NOMO-1 treated with dmso at 0.1 percent for 144 hours (cell line): ENCODE data around the gene FGF22.
"Not testable (repeated sequence)": the region's sequence is repeated elsewhere in the genome, so short reads cannot be mapped to it uniquely, and the experiment has no call there.

ENCODE experiments used
- DNase-seq: peaks from one replicate; lab custom pipeline; 2025; ENCODE audit not compliant: unreplicated experiment; lab: John Stamatoyannopoulos, UW

The FGF22 gene

DNA sequence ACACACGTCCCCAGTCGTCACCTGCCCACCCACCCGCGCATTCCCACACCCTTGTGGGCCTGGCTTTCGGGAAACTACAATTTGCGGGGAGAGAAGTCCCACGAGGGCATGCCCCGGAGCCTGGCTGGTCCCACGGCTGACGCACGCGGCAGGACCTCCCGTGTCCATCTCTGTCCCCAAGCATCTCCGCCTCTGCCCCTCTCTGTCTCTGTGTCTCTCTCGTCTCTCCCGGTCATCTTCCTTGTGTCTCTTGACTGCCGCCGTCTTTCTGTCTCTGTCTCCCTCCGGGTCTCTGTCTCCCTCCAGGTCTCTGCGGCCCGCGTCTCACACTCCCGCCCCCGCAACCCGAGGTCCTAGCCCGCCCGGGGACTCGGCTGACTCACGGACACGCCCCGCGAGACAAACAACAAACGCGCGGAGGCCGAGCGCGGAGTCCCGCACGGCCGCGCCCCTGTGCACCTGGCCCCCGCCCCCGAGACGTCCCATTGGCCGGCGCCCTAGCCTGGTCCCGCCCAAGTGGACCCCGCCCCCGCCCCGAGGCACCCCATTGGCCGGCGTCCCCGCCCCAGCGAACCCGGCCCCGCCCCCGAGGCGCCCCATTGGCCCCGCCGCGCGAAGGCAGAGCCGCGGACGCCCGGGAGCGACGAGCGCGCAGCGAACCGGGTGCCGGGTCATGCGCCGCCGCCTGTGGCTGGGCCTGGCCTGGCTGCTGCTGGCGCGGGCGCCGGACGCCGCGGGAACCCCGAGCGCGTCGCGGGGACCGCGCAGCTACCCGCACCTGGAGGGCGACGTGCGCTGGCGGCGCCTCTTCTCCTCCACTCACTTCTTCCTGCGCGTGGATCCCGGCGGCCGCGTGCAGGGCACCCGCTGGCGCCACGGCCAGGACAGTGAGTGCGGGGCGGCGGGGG is at the start of gene FGF22:
Gene FGF22, plus strand, starts transcription at position 627 of the 908 bp plus-strand sequence. Its CDS starts 47 bp downstream, at position 674.
- DNase-seq = peak; percentile 62

DNA sequence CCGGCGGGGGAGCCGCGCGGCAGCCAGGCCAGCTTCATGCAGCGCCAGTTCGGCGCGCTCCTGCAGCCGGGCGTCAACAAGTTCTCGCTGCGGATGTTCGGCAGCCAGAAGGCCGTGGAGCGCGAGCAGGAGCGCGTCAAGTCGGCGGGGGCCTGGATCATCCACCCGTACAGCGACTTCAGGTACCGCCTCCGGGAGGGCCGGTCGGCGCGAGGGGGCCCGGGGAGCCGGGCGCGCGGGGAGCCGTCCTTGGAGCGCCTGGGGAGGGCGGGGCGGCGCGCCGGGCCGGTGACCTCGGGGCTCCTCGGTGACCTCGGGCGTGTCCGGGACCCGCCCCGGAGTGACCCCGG is 49.3 kb upstream of the FGF22 start:
- no peak for DNase-seq

DNA sequence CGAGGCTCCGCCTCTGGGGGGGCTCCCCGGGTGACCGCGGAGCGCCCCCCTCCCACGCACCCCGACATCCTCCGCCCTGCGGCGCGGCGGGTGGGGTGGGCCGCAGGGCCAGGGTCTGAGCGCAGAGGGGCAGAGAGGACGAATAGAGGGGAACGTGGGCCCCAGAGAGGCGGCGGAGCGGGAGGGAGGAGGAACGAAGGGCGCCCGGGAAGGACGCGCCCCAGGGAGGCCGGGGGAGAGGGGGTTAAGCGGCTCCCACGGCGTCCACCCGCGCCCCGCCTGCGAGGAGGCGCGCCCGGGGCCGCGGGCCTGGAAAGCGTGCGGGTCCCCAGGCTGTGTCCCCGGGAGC is 49.0 kb upstream of the FGF22 start:
- DNase-seq = no peak

DNA sequence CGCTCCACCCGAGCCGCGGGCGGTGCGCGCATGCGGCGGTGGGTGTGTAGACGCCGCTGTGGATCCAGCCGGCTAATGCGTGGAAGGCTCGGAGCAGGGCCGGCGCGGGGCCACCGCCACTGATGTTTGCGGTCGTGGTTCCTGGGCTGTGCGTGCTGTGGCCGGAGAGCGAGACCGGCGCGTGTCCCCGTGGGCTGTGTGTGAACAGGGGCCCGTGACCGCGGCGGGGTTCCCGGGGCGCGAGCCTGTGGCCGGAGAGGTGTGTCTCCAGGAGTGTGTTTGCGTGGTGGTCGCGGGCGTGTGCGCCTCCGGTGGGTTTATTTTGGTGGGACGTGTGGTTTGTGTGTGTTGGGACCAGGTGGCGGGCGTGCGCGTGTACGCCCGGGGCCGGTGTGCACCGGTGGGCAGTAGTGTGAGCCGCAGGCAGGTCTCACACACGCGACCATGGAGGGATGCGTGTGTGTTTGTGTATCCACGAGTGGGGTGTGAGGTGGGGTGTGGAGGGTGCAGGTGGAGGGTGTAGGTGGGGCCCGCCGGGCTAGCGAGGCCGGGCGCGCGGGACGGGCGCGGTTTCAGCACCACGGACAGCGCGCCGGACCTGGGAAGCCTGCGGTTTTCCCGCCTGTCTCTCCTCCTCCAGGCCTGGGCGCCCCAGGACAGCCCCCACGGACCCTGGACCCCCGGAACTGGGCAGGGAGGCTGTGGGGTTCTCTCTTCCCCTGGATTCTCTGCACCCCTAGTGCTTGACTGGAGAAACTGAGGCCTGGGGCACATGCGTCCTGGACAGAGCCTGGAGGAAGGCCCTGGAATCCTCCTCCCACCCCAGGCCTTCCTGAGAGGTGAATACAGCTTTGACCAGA is 48.4 kb upstream of the FGF22 start:
- DNase-seq = no peak

DNA sequence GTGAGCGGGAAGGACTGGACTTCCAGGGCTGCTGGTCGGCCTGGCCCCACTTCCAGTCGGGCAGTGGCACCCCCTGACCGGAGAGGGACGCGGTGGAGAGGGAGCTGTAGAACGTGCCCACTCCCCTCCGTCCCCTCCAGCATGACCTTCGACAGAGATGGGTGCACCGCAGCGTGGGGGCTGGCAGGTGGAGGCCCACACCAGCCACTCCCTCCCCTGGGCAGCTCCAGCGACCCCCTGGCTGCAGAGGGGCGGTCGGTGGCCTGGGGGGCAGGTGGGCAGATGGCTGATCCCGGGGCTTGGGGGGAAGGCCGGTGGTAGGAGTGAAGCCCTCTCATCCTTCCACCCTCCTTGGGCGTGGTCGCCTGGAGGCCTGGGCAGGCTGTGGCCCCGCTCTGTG is 47.6 kb upstream of the FGF22 start:
- no peak for DNase-seq

DNA sequence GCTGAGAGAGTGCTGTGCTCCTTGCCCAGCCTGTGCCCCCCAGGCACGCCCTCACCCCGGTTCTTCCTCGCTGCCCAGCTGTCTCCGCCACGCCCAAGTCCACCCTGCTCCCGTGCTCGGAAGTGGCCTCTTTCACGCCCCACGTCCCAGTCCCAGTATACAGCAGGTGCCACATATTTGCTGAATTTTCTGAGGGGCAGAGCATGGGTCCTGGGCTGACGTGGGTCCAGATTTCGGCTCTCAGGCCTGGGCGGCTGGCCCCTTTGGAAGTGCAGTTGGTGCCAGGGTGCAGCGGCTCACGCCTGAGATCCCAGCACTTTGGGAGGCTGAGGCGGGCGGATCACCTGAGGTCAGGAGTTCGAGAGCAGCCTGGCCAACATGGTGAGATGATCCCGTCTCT is 46.6 kb upstream of the FGF22 start:
- no peak for DNase-seq

DNA sequence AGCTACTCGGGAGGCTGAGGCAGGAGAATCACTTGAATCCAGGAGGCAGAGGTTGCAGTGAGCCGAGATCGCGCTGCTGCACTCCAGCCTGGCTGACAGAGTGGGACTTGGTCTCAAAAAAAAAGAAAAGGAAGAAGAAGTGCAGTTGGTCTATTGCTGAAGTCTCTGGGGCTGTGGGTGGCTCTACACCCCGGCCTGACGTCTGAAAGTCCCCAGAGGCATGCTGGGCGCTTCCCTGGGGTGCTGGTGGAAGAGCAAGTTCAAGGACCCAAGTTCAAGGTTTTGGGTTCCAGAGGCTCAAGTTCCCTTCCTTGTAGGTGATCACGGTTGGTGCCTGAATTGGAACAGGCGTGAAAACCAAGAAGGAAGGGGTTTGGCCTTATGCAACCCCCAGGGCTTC is 46.2 kb upstream of the FGF22 start:
- DNase-seq = no peak

DNA sequence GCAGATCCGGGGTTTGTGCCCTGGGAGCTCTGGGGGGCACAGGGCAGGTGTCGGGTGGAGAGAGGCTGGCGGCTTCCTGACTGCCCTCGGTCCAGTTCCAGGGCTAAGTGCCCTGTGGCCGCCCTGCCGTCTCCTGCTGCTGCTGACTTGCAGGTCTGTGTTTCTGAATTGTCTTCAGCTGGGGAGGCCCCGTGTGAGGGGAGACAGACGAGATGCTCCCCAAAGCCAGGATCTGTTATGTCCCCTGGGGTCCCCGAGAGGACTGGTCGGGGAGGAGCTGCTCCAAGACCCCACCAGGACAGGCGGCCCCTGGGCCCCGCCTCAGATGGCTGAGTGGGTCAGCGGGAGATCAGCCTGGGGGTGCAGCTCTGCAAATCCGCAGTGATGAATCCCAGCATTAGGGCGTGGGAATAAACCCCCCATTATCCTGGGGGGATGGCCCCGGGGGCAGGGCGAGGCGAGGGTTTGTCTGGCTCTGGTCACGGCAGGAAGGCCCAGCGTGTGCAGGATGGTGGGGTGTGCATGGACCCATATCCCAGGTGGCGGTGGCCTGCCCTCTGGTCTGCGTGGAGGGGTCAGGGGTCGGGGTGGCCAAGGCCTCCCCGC is 45.3 kb upstream of the FGF22 start:
- no peak for DNase-seq

DNA sequence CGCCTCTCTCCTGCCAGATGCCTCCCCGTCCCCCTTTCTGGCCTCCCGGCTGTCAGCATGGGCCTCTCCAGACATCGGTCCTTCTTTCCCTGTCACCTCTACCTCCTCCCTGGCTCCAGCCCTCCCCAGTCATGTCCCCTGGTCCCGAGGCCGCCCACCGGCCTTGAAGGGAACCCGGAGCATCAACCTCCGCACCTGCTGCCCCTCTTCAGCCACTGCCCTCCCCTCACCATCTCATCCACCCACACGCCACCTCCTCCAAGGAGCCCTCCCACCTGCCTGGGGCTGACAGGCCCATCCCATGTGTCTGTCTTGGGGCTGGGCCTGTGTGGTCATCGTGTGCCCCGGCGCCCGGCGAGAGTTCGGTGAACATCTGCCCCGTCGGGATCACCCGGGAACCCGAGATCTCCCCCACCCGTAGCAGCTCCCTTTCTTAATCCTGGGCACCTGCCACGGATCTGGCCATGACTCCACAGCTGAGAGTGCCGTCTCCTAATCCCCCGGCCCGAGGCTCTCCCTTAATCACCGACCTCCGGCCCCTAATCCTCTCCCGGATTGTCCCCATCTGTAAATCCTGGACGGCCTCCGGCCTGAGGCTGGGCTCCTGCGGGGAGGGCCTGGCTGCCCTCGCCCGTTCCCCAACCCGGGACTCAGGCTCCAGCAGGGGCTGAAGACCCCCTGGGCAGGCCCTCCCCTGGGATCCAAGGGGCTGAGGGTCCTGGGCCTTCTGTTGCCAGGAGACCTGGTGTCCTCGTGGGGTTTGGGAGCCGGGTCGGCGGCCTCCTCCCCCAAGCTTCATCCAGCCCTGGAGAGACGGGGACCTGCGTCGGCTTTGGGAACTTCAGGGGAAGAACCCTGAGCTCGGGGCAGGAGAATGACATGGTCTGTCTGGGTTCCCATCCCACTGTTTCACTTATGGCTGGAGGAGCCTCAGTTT is 44.1 kb upstream of the FGF22 start:
- DNase-seq = no peak

DNA sequence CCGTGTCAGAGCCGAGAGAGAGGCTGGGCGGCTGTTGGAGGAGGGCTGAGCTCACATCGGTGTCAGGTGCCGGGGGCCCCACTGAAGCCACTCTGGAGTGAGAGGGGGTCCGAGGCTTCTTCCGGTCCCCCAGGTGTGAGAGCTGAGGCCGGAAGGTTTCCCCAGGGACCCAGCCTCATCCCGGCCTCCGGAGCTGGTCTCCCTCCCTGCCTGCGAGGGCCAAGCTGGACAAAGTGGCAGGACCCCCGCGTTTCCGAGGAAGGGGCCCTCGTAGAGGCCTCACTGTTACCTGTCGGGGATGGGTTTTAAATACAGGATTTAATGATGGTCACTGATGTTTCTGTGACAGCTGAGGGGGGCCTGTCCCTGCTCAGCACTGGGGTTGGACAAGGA is 43.4 kb upstream of the FGF22 start:
- DNase-seq = no peak

DNA sequence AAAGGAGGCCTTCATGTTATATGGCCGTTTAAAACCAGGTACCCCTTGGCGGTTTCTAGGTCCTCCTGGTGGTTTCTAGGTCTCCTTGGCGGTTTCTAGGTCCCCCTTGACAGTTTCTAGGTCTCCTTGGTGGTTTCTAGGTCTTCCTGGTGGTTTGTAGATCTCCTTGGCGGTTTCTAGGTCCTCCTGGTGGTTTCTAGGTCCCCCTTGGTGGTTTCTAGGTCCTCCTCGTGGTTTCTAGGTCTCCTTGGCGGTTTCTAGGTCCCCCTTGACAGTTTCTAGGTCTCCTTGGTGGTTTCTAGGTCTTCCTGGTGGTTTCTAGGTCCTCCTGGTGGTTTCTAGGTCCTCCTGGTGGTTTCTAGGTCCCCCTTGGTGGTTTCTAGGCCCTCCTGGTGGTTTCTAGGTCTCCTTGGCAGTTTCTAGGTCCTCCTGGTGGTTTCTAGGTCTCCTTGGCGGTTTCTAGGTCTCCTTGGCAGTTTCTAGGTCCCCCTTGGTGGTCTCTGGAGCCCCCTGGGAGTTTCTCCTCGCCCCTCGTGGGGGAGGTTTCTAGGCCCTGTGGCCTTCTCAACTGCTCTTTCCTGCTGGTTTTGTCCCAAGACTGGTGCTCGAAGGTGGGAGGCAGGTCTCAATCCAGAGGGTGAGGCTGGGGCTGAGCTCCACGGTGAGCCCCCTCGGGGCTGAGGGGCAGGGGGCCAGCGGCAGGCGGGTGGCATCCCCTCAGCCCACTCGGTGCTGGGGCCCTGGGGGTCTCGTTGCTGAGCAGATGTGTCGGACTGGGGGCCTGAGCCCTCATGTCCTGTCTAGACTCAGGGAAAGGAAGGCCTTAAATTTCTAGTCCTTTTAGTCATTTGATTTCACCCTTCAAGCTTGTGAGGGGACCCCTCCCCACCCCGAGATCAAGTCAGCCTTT is 42.0 kb upstream of the FGF22 start:
- no peak for DNase-seq

DNA sequence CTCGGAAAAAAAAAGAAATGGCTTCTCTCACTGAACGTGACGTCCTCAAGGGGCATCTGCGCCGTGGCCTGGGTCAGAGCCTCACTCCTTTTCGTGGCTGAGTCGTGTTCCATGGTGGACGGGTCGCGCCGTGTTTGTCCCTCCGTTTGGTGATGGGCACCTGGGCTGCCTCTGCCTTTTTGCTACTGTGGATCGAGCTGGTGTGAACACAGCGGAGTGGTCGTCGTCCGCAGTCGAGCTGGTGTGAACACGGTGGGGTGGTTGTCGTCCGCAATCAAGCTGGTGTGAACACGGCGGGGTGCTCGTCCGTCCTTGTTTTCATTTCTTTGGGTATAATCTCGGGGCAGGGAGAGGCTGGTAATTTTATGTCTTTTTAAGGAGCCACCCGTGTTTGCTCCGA is 38.4 kb upstream of the FGF22 start:
- DNase-seq = no peak

DNA sequence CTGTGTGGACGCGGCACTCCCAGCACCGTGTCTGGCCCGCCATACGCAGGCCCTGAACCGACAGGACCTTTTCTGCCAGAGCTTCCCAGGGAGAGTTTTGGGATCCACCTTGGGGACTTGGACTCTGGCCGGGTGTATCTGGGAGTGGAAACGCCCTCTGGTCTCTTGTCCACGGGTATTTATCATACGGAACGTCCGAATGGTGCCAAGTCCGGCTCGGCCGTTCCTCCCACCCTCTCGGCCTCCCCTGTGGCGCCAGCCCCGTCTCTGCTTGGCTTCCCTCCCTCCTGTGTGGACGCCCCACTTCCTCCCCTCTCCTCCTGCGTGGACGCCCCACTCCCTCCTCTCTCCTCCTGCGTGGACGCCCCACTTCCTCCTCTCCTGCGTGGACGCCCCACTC is 37.9 kb upstream of the FGF22 start:
- DNase-seq = no peak

DNA sequence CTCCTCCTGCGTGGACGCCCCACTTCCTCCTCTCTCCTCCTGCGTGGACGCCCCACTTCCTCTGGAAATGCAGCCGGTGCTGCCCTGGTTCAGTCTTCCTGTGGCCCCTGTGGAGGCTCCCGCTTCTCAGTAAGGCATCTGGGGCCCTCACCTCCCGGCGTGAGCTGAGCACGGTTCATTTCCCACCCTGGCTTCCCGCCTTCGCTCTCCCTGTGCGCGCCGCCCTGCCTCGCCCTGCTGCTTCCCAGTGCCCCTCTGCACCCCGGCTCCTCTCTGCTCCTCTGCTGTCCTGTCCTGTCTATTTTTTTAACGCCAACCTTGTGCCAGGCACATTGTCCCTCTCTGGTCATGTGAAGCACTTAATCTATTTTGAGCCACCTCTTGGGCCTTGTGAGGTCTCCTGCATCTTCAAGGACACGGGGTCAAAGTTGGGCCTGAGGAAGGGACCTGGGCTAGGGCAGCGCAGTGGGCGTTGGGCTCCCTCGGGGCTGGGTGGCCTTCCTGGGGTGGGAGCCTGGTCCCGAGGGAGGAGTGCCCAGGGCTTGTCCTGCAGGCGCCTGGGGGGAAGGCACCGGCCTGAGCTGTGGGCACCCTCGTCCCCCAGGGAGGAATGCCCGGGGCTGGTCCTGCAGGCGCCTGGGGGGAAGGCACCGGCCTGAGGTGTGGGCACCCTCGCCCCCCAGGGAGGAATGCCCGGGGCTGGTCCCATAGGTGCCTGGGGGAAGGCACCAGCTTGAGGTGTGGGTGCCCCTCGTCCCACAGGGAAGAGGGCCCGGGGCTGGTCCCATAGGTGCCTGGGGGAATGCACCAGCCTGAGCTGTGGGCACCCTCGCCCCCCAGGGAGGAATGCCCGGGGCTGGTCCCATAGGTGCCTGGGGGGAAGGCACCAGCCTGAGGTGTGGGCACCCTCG is 37.0 kb upstream of the FGF22 start:
- no peak for DNase-seq

DNA sequence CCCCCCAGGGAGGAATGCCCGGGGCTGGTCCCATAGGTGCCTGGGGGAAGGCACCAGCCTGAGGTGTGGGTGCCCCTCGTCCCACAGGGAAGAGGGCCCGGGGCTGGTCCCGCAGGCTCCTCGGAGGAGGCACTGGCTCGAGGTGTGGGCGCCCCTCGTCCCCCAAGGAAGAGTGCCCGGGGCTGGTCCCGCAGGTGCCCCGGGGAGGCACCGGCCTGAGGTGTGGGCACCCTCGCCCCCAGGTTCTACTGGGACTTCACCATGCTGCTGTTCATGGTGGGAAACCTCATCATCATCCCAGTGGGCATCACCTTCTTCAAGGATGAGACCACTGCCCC is 36.4 kb upstream of the FGF22 start:
- DNase-seq = not testable (repeated sequence)

DNA sequence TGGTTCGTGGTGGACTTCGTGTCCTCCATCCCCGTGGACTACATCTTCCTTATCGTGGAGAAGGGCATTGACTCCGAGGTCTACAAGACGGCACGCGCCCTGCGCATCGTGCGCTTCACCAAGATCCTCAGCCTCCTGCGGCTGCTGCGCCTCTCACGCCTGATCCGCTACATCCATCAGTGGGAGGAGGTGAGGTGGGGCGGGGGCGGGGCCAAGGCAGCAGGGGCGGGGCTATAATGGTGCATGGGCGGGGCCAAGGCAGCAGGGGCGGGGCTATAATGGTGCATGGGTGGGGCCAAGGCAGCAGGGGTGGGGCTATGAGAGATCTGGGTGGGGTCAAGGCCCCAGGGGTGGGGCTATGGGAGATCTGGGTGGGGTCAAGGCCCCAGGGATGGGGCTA is 35.9 kb upstream of the FGF22 start:
- DNase-seq = not testable (repeated sequence)

DNA sequence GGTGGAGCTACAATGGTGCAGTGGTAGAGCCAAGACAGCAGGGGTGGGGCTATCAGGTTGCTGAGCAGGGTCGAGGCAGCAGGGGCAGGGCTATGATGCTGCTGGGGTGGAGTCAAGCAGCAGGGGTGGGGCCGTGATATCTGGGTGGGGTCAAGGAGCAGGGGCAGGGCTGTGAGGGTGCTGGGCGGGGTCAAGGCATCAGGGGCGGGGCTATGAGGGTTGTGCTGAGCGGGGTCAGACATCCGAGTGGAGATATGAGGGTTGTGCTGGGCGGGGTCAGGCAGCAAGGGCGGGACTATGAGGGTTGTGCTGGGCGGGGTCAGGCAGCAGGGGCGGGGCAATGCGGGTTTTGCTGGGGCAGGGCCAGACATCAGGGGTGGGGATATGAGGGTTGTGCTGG is 35.3 kb upstream of the FGF22 start:
- no peak for DNase-seq

DNA sequence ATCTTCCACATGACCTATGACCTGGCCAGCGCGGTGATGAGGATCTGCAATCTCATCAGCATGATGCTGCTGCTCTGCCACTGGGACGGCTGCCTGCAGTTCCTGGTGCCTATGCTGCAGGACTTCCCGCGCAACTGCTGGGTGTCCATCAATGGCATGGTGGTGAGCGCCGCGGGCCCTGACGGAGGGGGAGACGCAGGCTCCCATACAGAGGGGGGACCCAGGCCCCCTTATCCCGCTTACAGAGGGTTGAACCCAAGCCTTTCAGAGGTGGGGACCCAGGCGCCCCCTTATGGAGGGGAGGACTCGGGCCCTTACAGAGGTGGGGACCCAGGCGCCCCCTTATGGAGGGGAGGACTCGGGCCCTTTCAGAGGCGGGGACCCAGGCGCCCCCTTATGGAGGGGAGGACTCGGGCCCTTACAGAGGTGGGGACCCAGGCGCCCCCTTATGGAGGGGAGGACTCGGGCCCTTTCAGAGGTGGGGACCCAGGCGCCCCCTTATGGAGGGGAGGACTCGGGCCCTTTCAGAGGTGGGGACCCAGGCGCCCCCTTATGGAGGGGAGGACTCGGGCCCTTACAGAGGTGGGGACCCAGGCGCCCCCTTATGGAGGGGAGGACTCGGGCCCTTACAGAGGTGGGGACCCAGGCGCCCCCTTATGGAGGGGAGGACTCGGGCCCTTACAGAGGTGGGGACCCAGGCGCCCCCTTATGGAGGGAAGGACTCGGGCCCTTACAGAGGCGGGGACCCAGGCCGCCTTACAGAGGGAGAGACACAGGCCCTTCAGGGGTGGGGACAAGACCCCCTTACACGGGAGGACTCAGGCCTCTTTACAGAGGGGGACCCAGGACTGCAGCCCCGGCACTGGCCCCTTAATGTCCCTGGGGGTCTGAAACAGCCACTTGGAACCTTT is 34.4 kb upstream of the FGF22 start:
- not testable (repeated sequence) for DNase-seq
